Mesodermal cell (in vitro differentiated cells): ENCODE results near the gene ZNF658. TPM values are rescaled to one million over a fixed set of nuclear protein-coding genes. Genes with fewer than 3 reads are reported as not detected.
"Not testable (repeated sequence)": the region's sequence is repeated elsewhere in the genome, so short reads cannot be mapped to it uniquely, and the experiment has no call there.

Source experiments
- H3K27ac ChIP-seq: 2 replicates; pipeline ENCODE4 v1.7.0; 2013; ENCODE audit warnings: mild to moderate bottlenecking, low read depth, low read length, moderate library complexity; ENCODE audit not compliant: severe bottlenecking
- H3K36me3 ChIP-seq: 2 replicates; pipeline ENCODE4 v1.7.1; 2013; ENCODE audit warnings: mild to moderate bottlenecking, low read length, moderate library complexity; ENCODE audit not compliant: control insufficient read depth, insufficient read depth
- H3K4me1 ChIP-seq: one replicate; pipeline ENCODE4 v1.7.1; 2013; ENCODE audit warnings: mild to moderate bottlenecking, low read length; ENCODE audit not compliant: insufficient read depth, control insufficient read depth, poor library complexity, severe bottlenecking
- H3K4me3 ChIP-seq: 2 replicates; pipeline ENCODE4 v1.7.0; 2013; ENCODE audit warnings: low read length, control low read depth, mild to moderate bottlenecking; ENCODE audit not compliant: insufficient read depth, poor library complexity, severe bottlenecking; ENCODE audit errors: extremely low read depth
- H3K9me3 ChIP-seq: 2 replicates; pipeline ENCODE4 v1.7.1; 2013; ENCODE audit warnings: mild to moderate bottlenecking, low read length, moderate library complexity; ENCODE audit not compliant: control insufficient read depth
- WGBS, 2 experiments: methylation state at CpG; one replicate each; pipeline ENCODE4 v1.1.5; 2013; ENCODE audit warnings: missing lambda C conversion rate in 2 of 2; ENCODE audit not compliant: insufficient coverage in 2 of 2; 5-methylcytosine and 5-hydroxymethylcytosine counted together
- polyA plus RNA-seq, 2 experiments: library from polyadenylated mRNA; stranded (reverse); fragments of 50-300 nt; gene quantifications; one replicate each; pipeline ENCODE4 v1.2.3, GENCODE V29; 2013

Gene ZNF658
- polyA plus RNA-seq (2013, experiment 1 of 2), result 3.7 TPM
- polyA plus RNA-seq (2013, experiment 2 of 2), result 2.7 TPM

DNA sequence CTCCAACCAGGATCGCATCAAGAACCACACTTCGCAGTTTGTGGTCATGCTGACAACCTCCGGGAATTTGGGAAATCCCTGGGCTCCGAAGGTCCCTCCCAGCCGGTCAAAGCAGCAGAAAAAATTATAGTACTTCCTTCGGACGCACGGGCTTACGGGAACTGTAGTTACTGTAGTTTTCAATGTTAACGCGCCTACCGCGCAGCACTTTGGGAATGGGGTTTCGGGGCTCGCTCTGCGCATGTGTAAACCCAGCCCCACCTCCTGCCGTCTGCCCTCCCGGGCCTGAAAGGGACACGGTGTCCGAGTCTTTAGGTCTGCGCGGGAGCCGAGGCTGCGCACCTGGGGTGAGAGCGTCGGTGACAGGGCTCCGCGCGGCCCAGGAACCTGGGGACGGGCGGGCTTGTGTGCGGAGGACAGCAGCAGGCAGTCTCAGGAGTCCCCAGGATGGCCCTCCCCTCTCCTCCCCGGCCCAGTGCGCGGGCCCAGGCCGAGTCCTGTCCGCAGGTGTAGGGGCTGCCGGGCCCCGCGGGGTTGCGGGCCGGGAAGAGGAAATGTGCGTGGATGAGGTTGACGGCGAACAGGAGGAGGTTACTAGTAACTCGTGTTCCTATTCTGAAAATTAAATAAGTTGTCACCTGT lies at the start of gene ZNF658:
Gene ZNF658 (plus strand): TSS at position 236 of the 642 bp plus-strand sequence. CDS start 2,837 bp downstream, outside the sequence.
- WGBS, 2 experiments, result 0% methylated on average over 6 to 7 of the region's 46 CpGs
- H3K4me1 ChIP-seq, H3K9me3 ChIP-seq, H3K27ac ChIP-seq, H3K36me3 ChIP-seq: not testable (repeated sequence)
- peak within 1 kb of the TSS; percentile 38 for H3K4me3 ChIP-seq

DNA sequence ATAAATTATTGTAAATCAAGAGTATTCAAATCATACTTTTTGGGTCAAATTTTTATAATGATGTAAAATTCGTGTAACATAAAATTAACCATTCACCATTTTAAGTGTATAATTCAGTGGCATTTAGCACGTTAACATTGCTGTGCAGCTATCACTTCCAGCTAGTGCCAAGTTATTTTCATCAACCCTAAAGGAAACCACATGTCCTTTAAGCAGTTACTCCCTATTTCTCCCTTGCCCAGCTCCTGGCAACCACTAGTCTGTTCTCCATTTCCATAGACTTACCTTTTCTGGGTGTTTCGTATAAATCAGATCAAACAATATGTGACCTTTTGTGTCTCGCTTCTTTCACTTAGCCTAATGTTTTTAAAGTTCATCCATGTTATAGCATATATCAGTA lies 38.8 kb upstream of the ZNF658 start:
- WGBS, 2 experiments, result no CpG with 5 or more reads among the region's 4 CpGs
- not testable (repeated sequence) for H3K36me3 ChIP-seq, H3K4me3 ChIP-seq, H3K4me1 ChIP-seq, H3K27ac ChIP-seq, H3K9me3 ChIP-seq

GRCh38 chr9:66868660-66869059 lies 31.9 kb upstream of the ZNF658 start:
- H3K4me1 ChIP-seq, H3K27ac ChIP-seq, H3K36me3 ChIP-seq, H3K9me3 ChIP-seq, H3K4me3 ChIP-seq: not testable (repeated sequence)
- WGBS, 2 experiments, result no CpG with 5 or more reads among the region's 3 CpGs

DNA sequence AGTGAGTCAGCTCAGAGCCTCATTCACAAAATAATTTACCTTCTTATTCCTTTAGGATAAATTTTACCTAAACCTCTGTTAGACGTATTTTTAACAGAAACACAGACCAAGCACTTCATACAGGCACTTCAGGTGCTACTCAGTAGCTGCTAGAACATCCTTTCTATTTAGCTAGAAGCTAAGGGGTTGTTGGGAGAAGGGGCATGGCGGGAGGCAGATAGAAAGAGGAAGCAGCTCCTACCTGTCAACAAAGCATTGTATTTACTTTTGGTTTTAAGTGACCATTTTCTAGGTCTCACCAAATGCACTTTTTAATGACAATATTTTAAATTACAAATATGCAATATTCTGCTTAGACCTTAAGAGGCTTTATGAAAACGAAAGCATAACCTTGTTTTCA lies 19.9 kb upstream of the ZNF658 start:
- H3K27ac ChIP-seq, H3K4me1 ChIP-seq, H3K4me3 ChIP-seq, H3K36me3 ChIP-seq, H3K9me3 ChIP-seq: not testable (repeated sequence)
- no CpG with 5 or more reads among the region's 3 CpGs for WGBS, 2 experiments

DNA sequence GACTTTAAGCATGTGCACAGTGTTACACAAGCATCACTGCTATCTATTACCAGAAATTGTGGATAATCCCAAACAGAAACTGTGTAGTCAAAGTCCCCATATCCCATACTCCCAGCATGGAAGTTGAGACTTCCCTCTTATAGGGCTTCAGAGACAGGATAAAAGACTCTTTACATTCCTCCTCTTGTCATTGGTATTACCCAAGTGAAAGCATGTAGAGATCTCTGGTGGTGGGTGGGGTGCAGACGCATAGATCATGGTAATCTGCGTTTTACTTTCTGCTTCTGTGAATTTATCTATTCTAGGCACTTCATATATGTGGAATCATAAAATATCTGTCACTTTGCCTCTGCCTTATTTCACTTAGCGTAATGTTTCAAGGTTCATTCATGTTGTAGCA lies 18.7 kb upstream of the ZNF658 start:
- not testable (repeated sequence) for H3K9me3 ChIP-seq, H3K4me3 ChIP-seq, H3K36me3 ChIP-seq, H3K4me1 ChIP-seq, H3K27ac ChIP-seq
- no CpG with 5 or more reads among the region's 3 CpGs for WGBS, 2 experiments

DNA sequence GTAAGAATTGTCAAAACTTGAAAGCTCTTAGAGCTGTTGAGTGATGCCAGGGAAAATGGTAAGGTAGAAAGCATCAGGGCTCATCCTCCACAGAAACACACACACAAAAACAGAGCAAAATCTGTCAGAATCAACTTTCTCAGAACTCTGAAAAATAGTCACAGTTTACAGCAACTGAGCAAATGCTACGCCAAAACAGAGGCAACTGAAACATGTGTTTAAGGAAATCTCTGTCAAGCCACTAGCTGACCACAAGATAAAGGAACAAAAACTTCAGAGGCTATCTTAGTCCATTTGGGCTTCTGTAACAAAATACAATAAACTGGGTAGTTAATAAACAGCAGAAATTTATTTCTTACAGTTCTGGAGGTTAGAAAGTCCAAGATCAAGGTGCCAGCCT lies 10.2 kb upstream of the ZNF658 start:
- H3K4me3 ChIP-seq, H3K9me3 ChIP-seq, H3K4me1 ChIP-seq, H3K36me3 ChIP-seq, H3K27ac ChIP-seq: not testable (repeated sequence)
- no CpG with 5 or more reads among the region's 1 CpG for WGBS, 2 experiments

DNA sequence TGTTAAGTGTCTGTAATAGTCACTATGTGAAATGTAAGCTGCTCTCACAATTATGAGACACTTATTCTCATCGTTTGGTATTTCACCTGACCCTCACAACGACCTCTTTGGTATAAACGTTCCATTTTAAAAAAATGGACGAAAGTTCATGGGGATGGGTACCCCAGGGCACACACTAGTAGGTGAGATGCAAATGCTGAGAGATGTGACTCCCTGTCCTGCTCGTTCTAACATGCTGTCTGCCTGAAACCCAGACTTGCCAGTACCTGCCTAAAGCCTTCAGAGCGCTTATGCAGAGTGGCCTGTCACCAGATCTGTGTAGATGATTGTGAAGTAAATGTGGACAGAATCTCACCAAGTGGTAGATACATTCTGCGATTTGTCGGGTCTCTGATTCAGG lies 616 bp downstream of the ZNF658 start:
- peak overlapping the region; percentile 38 for H3K4me3 ChIP-seq
- H3K9me3 ChIP-seq, H3K4me1 ChIP-seq, H3K27ac ChIP-seq, H3K36me3 ChIP-seq: not testable (repeated sequence)
- WGBS, 2 experiments, result no CpG with 5 or more reads among the region's 8 CpGs

DNA sequence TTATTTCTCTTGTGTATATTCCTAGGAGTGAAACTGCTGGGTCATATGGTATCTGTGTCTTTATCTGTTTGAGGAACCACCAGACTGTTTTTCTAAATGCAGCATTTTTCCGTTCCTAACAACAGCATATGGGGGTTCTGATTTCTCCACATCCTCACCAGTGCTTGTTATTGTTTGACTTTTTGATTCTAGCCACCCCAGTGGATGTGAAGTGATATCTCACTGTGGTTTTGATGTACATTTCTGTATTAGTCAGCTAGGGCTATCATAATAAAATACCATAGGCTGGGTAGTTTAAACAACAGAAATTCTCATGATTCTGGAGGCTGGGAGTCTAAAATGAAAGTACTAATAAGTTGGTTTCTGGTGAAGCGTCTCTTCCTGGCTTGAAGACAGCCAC lies 9.0 kb downstream of the ZNF658 start:
- no CpG with 5 or more reads among the region's 2 CpGs for WGBS, 2 experiments
- H3K27ac ChIP-seq, H3K4me3 ChIP-seq, H3K9me3 ChIP-seq, H3K4me1 ChIP-seq, H3K36me3 ChIP-seq: not testable (repeated sequence)

GRCh38 chr9:66920072-66920471 lies 19.5 kb downstream of the ZNF658 start:
- not testable (repeated sequence) for H3K4me3 ChIP-seq, H3K9me3 ChIP-seq
- no CpG with 5 or more reads among the region's 4 CpGs for WGBS, 2 experiments

DNA sequence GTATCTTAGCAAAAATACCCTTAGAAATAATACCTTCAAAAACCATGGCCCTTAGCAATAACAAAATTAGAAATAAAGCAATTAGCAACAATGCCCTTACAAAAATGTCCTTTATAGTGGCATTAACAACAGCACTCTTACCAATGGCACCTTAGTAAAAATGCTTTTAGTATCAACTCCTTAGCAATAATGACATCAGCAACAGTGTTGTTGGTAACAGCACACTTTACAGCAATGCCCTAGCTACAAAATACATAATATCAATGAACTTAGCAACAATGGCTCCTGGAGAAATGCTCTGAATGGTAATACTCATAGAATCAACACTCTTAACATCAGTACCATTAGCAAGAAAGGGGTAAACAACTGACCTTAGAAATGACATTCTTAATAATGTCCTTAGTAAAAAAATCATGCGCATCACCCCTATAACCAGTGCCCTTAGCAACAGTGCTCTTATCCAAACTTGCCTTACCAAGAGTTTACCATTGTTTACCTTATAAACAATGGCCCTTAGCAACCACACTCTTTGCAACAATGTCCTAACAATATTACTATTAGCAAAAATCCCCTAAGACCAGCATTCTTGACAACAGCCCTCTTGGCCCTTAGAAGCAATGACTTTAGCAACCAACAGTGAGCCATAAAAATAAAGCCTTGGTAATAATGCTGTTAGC lies 35.8 kb downstream of the ZNF658 start:
- H3K36me3 ChIP-seq, H3K9me3 ChIP-seq, H3K4me1 ChIP-seq, H3K4me3 ChIP-seq, H3K27ac ChIP-seq: not testable (repeated sequence)
- no CpG with 5 or more reads among the region's 1 CpG for WGBS, 2 experiments

More at GRCh38 chr9:66920072-66920471, 19.5 kb downstream of the ZNF658 start:
- not testable (repeated sequence) for H3K4me1 ChIP-seq, H3K36me3 ChIP-seq, H3K27ac ChIP-seq

GRCh38 chr9:66937662-66938061 lies 37.1 kb downstream of the ZNF658 start:
- H3K4me1 ChIP-seq, H3K36me3 ChIP-seq, H3K27ac ChIP-seq, H3K9me3 ChIP-seq, H3K4me3 ChIP-seq: not testable (repeated sequence)
- no CpG with 5 or more reads among the region's 3 CpGs for WGBS, 2 experiments
